OCI-LY3 (cell line): ENCODE measurements around the gene LCA5L.

Source experiments
- CTCF ChIP-seq: fragments of 200-600, 300-600 bp; sonication (generic); IDR thresholded peaks from 2 replicates; pipeline ENCODE4 v1.5.1; 2014; ENCODE audit warnings: antibody characterized with exemption, low read length, low read depth
- EZH2phosphoT487 ChIP-seq: fragments of 200-600 bp; shearing (Covaris generic); IDR thresholded peaks from 2 replicates; pipeline ENCODE4 v1.6.1; 2018; ENCODE audit warnings: antibody characterized with exemption, mixed run types, low read depth

GRCh38 chr21:39456665-39457064 is 11.1 kb upstream of the LCA5L start:
- no peak for TF ChIP-seq CTCF
- TF ChIP-seq EZH2phosphoT487 = no peak
